ENCODE data around the gene ASPN.

- no peak for TF ChIP-seq ZNF274 (IDR thresholded peaks at IDR 0.05; ENCODE audit: low read depth, low read length)
- TF ChIP-seq YY1 (IDR thresholded peaks at IDR 0.05; ENCODE audit: insufficient read depth, insufficient read length) = no peak
- no peak for TF ChIP-seq SUZ12 (IDR thresholded peaks at IDR 0.05; ENCODE audit: extremely low read depth, insufficient read depth, insufficient read length)
Measured at GRCh38 chr9:92438900-92439526, 43.3 kb downstream of the ASPN start.

Data from NT2/D1 (cell line).